HG02588 (cell line): ENCODE results near the gene SBNO1.
"Not testable (repeated sequence)": the region's sequence is repeated elsewhere in the genome, so short reads cannot be mapped to it uniquely, and the experiment has no call there.

Source experiments
- ATAC-seq: cut with Tn5 transposase; IDR thresholded peaks from one replicate; pipeline ENCODE4 v1.9.1; 2021; ENCODE audit warnings: mild to moderate bottlenecking, moderate library complexity; ENCODE audit not compliant: unreplicated experiment

The SBNO1 gene

DNA sequence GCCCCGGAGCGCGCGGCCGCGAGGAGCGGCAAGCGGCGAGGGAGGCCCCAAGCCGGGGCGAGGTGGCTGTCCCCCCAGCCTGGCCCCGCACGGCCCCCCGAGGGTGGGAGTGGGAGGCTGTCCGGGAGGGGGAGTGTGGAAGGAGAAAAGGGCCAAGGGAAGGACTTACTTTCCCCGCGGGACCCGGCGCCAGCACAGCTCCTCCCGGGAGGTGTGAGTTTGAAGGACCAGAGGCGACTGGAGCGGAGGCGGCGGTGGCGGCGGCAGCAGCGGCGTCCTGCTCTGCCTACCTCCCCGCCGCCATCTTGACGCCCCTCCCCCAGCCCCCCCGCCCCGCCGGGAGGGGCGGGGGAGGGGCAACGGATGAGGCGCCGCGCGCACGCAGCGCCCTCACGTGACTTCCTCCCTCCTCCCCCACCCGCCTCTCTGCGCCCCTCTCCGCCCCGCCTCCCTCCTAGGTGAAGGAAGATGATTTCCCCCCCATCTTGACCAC is at the start of gene SBNO1:
Gene SBNO1, minus strand, starts transcription at position 316 of the 493 bp plus-strand sequence. CDS start 14,406 bp downstream, outside the sequence.
- peak; percentile 38 for ATAC-seq

GRCh38 chr12:123410041-123410412 is 45.4 kb upstream of the SBNO1 start:
- no peak for ATAC-seq

GRCh38 chr12:123409284-123410040 is 44.8 kb upstream of the SBNO1 start:
- not testable (repeated sequence) for ATAC-seq

GRCh38 chr12:123408619-123409018 is 44.0 kb upstream of the SBNO1 start:
- ATAC-seq = not testable (repeated sequence)

- ATAC-seq = not testable (repeated sequence)
Measured at GRCh38 chr12:123407934-123408333, 43.3 kb upstream of the SBNO1 start.

DNA sequence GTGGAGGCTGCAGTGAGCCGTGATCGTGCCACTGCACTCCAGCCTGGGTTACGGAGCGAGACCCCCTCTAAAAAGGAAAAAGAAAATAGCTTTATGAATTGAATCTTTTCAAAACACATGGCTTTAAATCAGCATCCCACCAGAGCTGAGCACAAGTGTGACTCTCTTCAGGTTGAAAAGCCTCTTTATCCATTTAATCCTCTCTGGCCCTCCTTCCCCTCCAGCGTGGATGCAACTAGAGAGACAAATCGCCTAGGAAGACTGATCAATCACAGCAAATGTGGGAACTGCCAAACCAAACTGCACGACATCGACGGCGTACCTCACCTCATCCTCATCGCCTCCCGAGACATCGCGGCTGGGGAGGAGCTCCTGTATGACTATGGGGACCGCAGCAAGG is 42.6 kb upstream of the SBNO1 start:
- ATAC-seq = not testable (repeated sequence)

DNA sequence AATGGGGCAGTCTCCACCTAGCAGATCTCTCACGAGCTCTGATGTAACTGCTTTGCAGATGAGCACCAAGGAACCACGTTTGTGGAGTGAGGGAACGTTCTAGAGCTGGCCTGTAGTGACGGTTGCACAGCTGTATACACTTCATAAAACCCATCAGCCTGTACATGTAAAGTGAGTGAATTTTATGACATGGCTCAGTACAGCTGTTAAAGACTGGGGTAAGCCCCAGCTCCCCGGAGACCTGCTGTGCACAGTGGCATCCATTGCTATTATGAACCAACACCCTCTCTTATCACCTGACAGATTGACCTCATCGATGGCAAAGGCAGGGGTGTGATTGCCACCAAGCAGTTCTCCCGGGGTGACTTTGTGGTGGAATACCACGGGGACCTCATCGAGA is 39.9 kb upstream of the SBNO1 start:
- ATAC-seq = no peak

GRCh38 chr12:123401753-123402683 is 37.4 kb upstream of the SBNO1 start:
- ATAC-seq = no peak

DNA sequence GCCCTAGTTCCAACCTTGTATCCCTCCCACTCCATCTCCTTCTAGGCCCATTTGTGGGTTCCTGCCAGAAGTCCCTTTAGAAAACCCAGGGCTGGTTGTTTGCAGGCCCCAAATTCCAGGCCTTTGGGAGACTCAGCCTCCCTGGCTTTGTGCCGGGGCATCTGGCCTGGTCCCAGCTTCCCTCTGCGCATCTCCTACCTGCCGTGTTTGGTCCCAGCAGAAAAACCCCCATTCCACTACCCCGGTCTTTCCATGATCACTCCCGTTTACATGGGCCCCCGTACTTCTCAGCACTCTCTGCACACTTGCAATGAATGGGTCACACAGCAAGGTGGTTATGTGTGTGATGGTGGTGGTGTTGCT is 34.6 kb upstream of the SBNO1 start:
- no peak for ATAC-seq

GRCh38 chr12:123398550-123399254 is 34.1 kb upstream of the SBNO1 start:
- ATAC-seq = no peak

DNA sequence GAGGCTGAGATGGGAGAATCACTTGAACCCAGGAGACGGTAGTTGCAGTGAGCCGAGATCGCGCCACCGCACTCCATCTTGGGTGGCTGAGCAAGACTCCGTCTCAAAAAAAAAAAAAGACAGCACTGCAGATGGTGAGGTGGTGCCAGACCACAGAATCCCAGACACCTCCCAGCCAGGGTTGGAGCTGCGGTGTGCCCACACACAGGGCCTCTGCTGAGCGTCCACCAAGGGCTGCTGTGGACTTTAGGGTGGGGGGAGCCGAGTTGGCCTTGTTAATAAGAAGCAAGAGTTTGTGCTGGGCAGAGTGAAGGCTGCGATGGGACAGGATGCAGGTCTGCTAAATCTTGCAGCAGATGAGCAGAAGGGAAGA is 33.5 kb upstream of the SBNO1 start:
- ATAC-seq = no peak

- ATAC-seq = no peak
Measured at GRCh38 chr12:123397400-123397799, 32.8 kb upstream of the SBNO1 start.

DNA sequence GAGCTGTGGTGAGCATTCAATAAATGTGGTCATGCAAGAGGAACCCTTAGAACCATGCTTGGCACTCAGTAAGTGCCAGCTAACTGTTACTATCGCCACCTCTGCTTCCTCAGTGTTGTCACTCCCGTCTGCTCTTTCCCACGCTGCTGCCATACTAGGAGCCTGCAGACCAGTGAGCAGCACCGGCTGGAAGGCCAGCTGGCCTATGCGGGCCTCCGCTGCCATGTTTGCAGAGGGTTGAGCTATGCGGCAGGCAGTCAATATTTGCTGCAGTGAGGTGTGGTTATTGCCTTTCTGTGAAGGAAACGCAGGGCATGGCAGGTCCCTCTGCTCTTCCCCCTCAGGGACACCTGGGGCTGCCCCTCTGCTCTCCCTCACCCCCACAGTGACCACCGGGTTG is 32.3 kb upstream of the SBNO1 start:
- no peak for ATAC-seq

DNA sequence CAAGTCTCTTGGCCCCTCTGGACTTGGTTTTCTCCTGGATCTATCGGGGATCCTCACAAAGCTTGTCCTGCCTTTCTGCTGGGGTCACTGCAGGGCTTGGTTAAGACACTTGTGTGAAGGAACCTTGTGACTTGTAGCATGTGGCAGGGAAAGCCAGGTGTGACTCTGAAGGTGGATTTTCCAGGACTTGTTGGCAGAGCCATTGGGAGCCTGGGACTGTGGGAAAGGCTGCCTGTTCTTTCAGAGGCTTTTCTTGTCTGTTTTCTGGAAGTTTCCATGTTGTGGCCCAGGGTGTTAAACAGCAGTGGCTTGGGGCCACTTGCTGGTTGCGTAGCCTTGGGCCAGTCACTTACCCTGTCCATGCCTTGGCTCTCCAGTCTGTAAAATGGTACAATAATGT is 31.9 kb upstream of the SBNO1 start:
- no peak for ATAC-seq

- ATAC-seq = no peak
Measured at GRCh38 chr12:123395236-123395635, 30.6 kb upstream of the SBNO1 start.

- ATAC-seq = no peak
Measured at GRCh38 chr12:123393747-123394146, 29.1 kb upstream of the SBNO1 start.

DNA sequence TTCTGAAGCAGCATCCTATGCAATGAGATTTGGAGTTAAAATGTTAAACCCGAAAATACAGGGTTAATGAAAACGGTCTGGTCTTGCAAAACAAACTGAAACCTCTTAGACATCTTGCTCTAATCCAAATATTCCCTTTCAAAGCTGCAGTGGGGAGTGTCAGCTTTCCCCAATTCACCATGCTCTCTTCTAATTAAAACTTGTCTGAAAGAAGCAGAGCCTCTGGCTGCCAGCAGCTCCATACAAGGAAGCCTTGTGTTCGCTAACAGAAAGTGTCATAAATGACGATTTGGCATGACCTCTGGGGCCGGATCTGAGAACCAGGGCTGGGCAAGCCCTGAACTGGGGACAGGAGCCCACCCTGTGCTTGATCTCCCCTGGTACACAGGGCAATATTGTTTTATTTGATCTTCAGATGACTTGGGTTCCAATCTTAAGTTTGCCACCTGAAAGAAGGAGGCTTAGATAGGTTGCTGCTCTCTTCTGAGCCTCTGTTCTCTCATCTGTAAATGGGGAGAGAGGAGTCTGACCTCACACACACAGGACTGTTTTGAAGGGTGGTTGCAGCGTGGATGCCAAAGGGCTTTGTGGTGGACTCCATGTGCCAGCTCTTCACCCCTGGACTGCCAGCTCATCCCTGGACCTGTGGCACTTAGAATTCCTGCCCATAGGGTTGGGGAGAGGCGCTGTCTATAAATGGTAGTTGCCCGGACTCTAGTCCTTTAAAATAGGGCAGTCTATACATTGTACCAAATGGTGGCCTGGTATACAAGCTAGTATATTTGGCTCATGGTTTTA is 27.1 kb upstream of the SBNO1 start:
- ATAC-seq = no peak

- ATAC-seq = no peak
Measured at GRCh38 chr12:123390498-123391426, 26.1 kb upstream of the SBNO1 start.

GRCh38 chr12:123389560-123390351 is 25.1 kb upstream of the SBNO1 start:
- peak; percentile 22 for ATAC-seq
